PC-3 (cell line): ENCODE data around the gene DNMT3L. TPM values are rescaled to one million over a fixed set of nuclear protein-coding genes. Genes with fewer than 3 reads are reported as not detected.

Experiments used
- ATAC-seq: fragments of 200-7000 bp; cut with Tn5 transposase; 2 replicates; pipeline ENCODE4 v1.9.1; 2020; ENCODE audit warnings: mild to moderate bottlenecking, moderate library complexity
- BruUV-seq: library from RNA; stranded (reverse); fragments of 400-500 nt; replicated peaks from 2 replicates; lab custom pipeline; 2021; lab: Mats Ljungman, UMichigan
- CTCF ChIA-PET: fragments of 300-600 bp; sonication (Branson Sonifier 250); formaldehyde crosslinking; loops from one replicate; lab custom pipeline; 2022; ENCODE audit warnings: antibody characterized with exemption; lab: Charles Lee
- POLR2A ChIA-PET: fragments of 300-600 bp; sonication (Branson Sonifier 250); formaldehyde crosslinking; loops from one replicate; lab custom pipeline; 2022; ENCODE audit warnings: antibody characterized with exemption; ENCODE audit not compliant: unreplicated experiment; lab: Charles Lee
- DNase-seq: peaks from one replicate; pipeline ENCODE4 v3.0.0-alpha.2; 2015
- H2AFZ ChIP-seq: fragments of 300-600 bp; sonication (generic); 2 replicates; pipeline ENCODE4 v1.6.0; 2016; ENCODE audit warnings: antibody characterized with exemption, low read length
- H3F3A ChIP-seq: fragments of 300-600 bp; sonication (generic); one replicate; pipeline ENCODE4 v1.6.0; 2017; ENCODE audit warnings: antibody characterized with exemption, low read length, control low read depth, mild to moderate bottlenecking; ENCODE audit not compliant: unreplicated experiment
- H3K27ac ChIP-seq: fragments of 300-600 bp; sonication (generic); 2 replicates; pipeline ENCODE4 v1.5.1; 2016; ENCODE audit warnings: mild to moderate bottlenecking, low read length
- H3K27me3 ChIP-seq: fragments of 300-600 bp; sonication (generic); 2 replicates; pipeline ENCODE4 v1.6.1; 2016; ENCODE audit warnings: low read length, mixed read lengths
- H3K36me3 ChIP-seq: fragments of 300-600 bp; sonication (generic); 2 replicates; pipeline ENCODE4 v1.6.1; 2016; ENCODE audit warnings: low read depth, mixed run types, low read length, mixed read lengths
- H3K4me1 ChIP-seq: fragments of 300-600 bp; sonication (generic); 2 replicates; pipeline ENCODE4 v1.5.1; 2016; ENCODE audit warnings: low read length; ENCODE audit not compliant: insufficient read depth
- H3K4me2 ChIP-seq: fragments of 300-600 bp; sonication (generic); 2 replicates; pipeline ENCODE4 v1.6.0; 2016; ENCODE audit warnings: low read length
- H3K4me3 ChIP-seq: fragments of 300-600 bp; sonication (generic); 2 replicates; pipeline ENCODE4 v1.5.1; 2016; ENCODE audit warnings: mild to moderate bottlenecking, low read length, mixed read lengths
- H3K79me2 ChIP-seq: fragments of 300-600 bp; sonication (generic); 2 replicates; pipeline ENCODE4 v1.6.1; 2017; ENCODE audit warnings: low read length, mixed read lengths
- H3K9ac ChIP-seq: fragments of 300-600 bp; sonication (generic); 2 replicates; pipeline ENCODE4 v1.6.0; 2016; ENCODE audit warnings: mild to moderate bottlenecking, low read length
- H3K9me2 ChIP-seq: fragments of 300-600 bp; sonication (generic); replicated peaks from 2 replicates; pipeline ENCODE4 v1.6.1; 2016; ENCODE audit warnings: mixed run types, low read length, mixed read lengths
- H3K9me3 ChIP-seq: fragments of 300-600 bp; sonication (generic); 2 replicates; pipeline ENCODE4 v1.6.1; 2016; ENCODE audit warnings: low read length, mixed read lengths
- H4K20me1 ChIP-seq: fragments of 300-600 bp; sonication (generic); 2 replicates; pipeline ENCODE4 v1.6.1; 2016; ENCODE audit warnings: low read length, mixed read lengths
- CTCF ChIP-seq: fragments of 300-600 bp; sonication (generic); conservative IDR thresholded peaks from 2 replicates; pipeline ENCODE4 v1.5.1; 2017; ENCODE audit warnings: antibody characterized with exemption, low read depth, mild to moderate bottlenecking, low read length
- EZH2 ChIP-seq: fragments of 300-600 bp; sonication (generic); IDR thresholded peaks from one replicate; pipeline ENCODE4 v1.6.1; 2017; ENCODE audit warnings: antibody characterized with exemption, mild to moderate bottlenecking, low read length; ENCODE audit not compliant: unreplicated experiment
- EZH2phosphoT487 ChIP-seq: fragments of 300-600 bp; sonication (generic); IDR thresholded peaks from 2 replicates; pipeline ENCODE4 v1.6.1; 2018; ENCODE audit warnings: mild to moderate bottlenecking, antibody characterized with exemption, low read length, borderline replicate concordance
- intact Hi-C: fragments of 100-400 bp; cut with micrococcal nuclease; formaldehyde crosslinking; loops from 2 replicates; pipeline ENCODE4 v1.9.0; 2023
- total RNA-seq: library from RNA; depleted of rRNA; stranded (reverse); fragments of >200 nt; gene quantifications from 2 replicates; pipeline ENCODE4 v1.2.3, GENCODE V29; 2014

Gene DNMT3L
- total RNA-seq, 1 experiment from 2014 or later, result not detected

GRCh38 chr21:44306936-44307704 is 45.4 kb upstream of the DNMT3L start:
- Histone ChIP-seq H3K27me3 (no peaks in the 10 kb centered on the region), H2AFZ (no peak overlapping the region), H4K20me1 (peaks cover 16% of the 10 kb centered on the region), H3K9me3 (no peaks in the 10 kb centered on the region), H3K4me2 (no peak overlapping the region), H3K4me1 (peaks cover 8% of the 10 kb centered on the region; the same call in 1 of the 2 replicates), H3K36me3 (peaks cover 16% of the 10 kb centered on the region), H3K9ac (no peak overlapping the region), H3K9me2 (no peaks in the 10 kb centered on the region), H3K79me2 (peaks cover 42% of the 10 kb centered on the region), H3F3A (no peaks in the 10 kb centered on the region), H3K4me3 (no peak overlapping the region), H3K27ac (no peak overlapping the region)
- TF ChIP-seq EZH2phosphoT487 (no peak), EZH2 (no peak)
- ChIA-PET POLR2A (no interaction called here), CTCF (no interaction called here)
- BruUV-seq, result no TSS peak
- intact Hi-C loops, result no loop called here
- ATAC-seq (no peak), DNase-seq (no peak)

- H3K4me3 ChIP-seq, result no peak overlapping the region
- ChIA-PET POLR2A (no interaction called here), CTCF (no interaction called here)
- peaks cover 10% of the 10 kb centered on the region for H3K36me3 ChIP-seq
- H3K4me1 ChIP-seq, result peaks cover 22% of the 10 kb centered on the region
- no peaks in the 10 kb centered on the region for H3K9me2 ChIP-seq
- no peak overlapping the region for H3K4me2 ChIP-seq
- no TSS peak for BruUV-seq
- H3K9ac ChIP-seq, result no peak overlapping the region
- ATAC-seq, result no peak
- H2AFZ ChIP-seq, result no peak overlapping the region
- H3K79me2 ChIP-seq, result peaks cover 56% of the 10 kb centered on the region
- no peaks in the 10 kb centered on the region for H3F3A ChIP-seq
- intact Hi-C loops, result no loop called here
- no peaks in the 10 kb centered on the region for H3K27me3 ChIP-seq
- peaks cover 30% of the 10 kb centered on the region for H4K20me1 ChIP-seq
- no peak for DNase-seq
- H3K9me3 ChIP-seq, result no peaks in the 10 kb centered on the region
- no peak for TF ChIP-seq EZH2
- TF ChIP-seq CTCF, result no peak
- no peak for TF ChIP-seq EZH2phosphoT487
- H3K27ac ChIP-seq, result no peak overlapping the region
Measured at GRCh38 chr21:44305691-44306090, 44.0 kb upstream of the DNMT3L start.

- intact Hi-C loops, result no loop called here
- Histone ChIP-seq H4K20me1 (peaks cover 32% of the 10 kb centered on the region), H2AFZ (no peak overlapping the region), H3K4me3 (no peak overlapping the region), H3K36me3 (peaks cover 10% of the 10 kb centered on the region), H3K4me2 (no peak overlapping the region), H3K79me2 (peaks cover 62% of the 10 kb centered on the region), H3K9ac (no peak overlapping the region), H3K27me3 (no peaks in the 10 kb centered on the region), H3K9me3 (no peaks in the 10 kb centered on the region), H3K27ac (no peak overlapping the region), H3K4me1 (peaks cover 22% of the 10 kb centered on the region), H3F3A (no peaks in the 10 kb centered on the region), H3K9me2 (no peaks in the 10 kb centered on the region)
- POLR2A ChIA-PET, result no interaction called here
- CTCF ChIA-PET, result no interaction called here
- TF ChIP-seq EZH2phosphoT487 (no peak), EZH2 (no peak), CTCF (peak; percentile 83)
- ATAC-seq (peak; percentile 45; the same call in 1 of the 2 replicates), DNase-seq (peak; percentile 51)
- BruUV-seq, result no TSS peak
Measured at GRCh38 chr21:44304877-44305293, 43.2 kb upstream of the DNMT3L start.
